ENCODE data around the gene TMEM120B. TPM values are rescaled to one million over a fixed set of nuclear protein-coding genes. Genes with fewer than 3 reads are reported as not detected.

TMEM120B gene
- total RNA-seq, 1 donor from 2014 or later = 5.0 TPM

GRCh38 chr12:121791671-121792551 is 79.4 kb downstream of the TMEM120B start:
- DNase-seq (ENCODE audit: low read depth in 2 of 2) = no peak

- DNase-seq (ENCODE audit: low read depth in 2 of 2) = no peak
Measured at GRCh38 chr12:121792607-121793439, 80.3 kb downstream of the TMEM120B start.

GRCh38 chr12:121793440-121793837 is 80.9 kb downstream of the TMEM120B start, which contains the start of gene RHOF:
Gene RHOF (minus strand): TSS chr12:121793688. CDS start chr12:121793633, 55 bp downstream.
- peak in 1 of 2 donors; percentile 35 for DNase-seq (ENCODE audit: low read depth in 2 of 2)

GRCh38 chr12:121793838-121794533 is 81.4 kb downstream of the TMEM120B start:
- peak; percentile 86 to 95 for DNase-seq (ENCODE audit: low read depth in 2 of 2)

GRCh38 chr12:121794534-121795033 is 82.0 kb downstream of the TMEM120B start:
- DNase-seq (ENCODE audit: low read depth in 2 of 2) = peak in 1 of 2 donors; percentile 51

GRCh38 chr12:121795034-121795968 is 82.7 kb downstream of the TMEM120B start:
- peak; percentile 90 for DNase-seq (ENCODE audit: low read depth in 2 of 2)

- DNase-seq (ENCODE audit: low read depth in 2 of 2) = peak; percentile 89 to 92
Measured at GRCh38 chr12:121796855-121797751, 84.6 kb downstream of the TMEM120B start.

GRCh38 chr12:121797937-121798786 is 85.6 kb downstream of the TMEM120B start:
- DNase-seq (ENCODE audit: low read depth in 2 of 2) = peak; percentile 61 to 65

GRCh38 chr12:121798787-121799155 is 86.2 kb downstream of the TMEM120B start:
- DNase-seq (ENCODE audit: low read depth in 2 of 2) = no peak

- DNase-seq (ENCODE audit: low read depth in 2 of 2) = peak; percentile 76 to 89
Measured at GRCh38 chr12:121799156-121799841, 86.7 kb downstream of the TMEM120B start.

GRCh38 chr12:121799842-121800693 is 87.5 kb downstream of the TMEM120B start:
- DNase-seq (ENCODE audit: low read depth in 2 of 2) = peak; percentile 75 to 91

- peak; percentile 87 for DNase-seq (ENCODE audit: low read depth in 2 of 2)
Measured at GRCh38 chr12:121800694-121801594, 88.4 kb downstream of the TMEM120B start.

- peak; percentile 73 to 81 for DNase-seq (ENCODE audit: low read depth in 2 of 2)
Measured at GRCh38 chr12:121801595-121802484, 89.3 kb downstream of the TMEM120B start.

- no peak for DNase-seq (ENCODE audit: low read depth in 2 of 2)
Measured at GRCh38 chr12:121802485-121802842, 89.9 kb downstream of the TMEM120B start.

Measured in lung microvascular endothelial cell (primary cell).